Activated CD8-positive, alpha-beta T cell treated with anti-CD3 and anti-CD28 coated beads, Interleukin-2, amount 10 ng/mL, durations not matched to agents 7 days and 5 days (primary cell): ENCODE data around the gene CTNNA3. TPM values are rescaled to one million over a fixed set of nuclear protein-coding genes. Genes with fewer than 3 reads are reported as not detected.

Source experiments
- ATAC-seq: fragments of 150-1000 bp; cut with Tn5 transposase; one replicate; pipeline ENCODE4 v1.10.0; 2021; ENCODE audit warnings: moderate library complexity
- CTCF ChIA-PET: fragments of 350-600 bp; sonication (Branson Sonifier 250); formaldehyde crosslinking; loops from one replicate; lab custom pipeline; 2021; ENCODE audit warnings: antibody characterized with exemption; lab: Charles Lee
- POLR2A ChIA-PET: fragments of 350-600 bp; sonication (Branson Sonifier 250); formaldehyde crosslinking; loops from one replicate; lab custom pipeline; 2021; ENCODE audit warnings: antibody characterized with exemption; lab: Charles Lee
- DNase-seq: peaks from one replicate; pipeline ENCODE4 v3.0.0-alpha.2; 2020
- H3K27ac Mint-ChIP-seq: one replicate; pipeline ENCODE4 v1.8.0; 2021; ENCODE audit warnings: mild to moderate bottlenecking, mixed read lengths
- H3K27me3 Mint-ChIP-seq: one replicate; pipeline ENCODE4 v1.8.0; 2021; ENCODE audit warnings: low read depth, mixed read lengths
- H3K36me3 Mint-ChIP-seq: one replicate; pipeline ENCODE4 v1.8.0; 2021; ENCODE audit warnings: low read depth, mixed read lengths
- H3K4me1 Mint-ChIP-seq: one replicate; pipeline ENCODE4 v1.8.0; 2021; ENCODE audit warnings: low read depth, mixed read lengths
- H3K4me3 Mint-ChIP-seq: one replicate; pipeline ENCODE4 v1.8.0; 2021; ENCODE audit warnings: mild to moderate bottlenecking, mixed read lengths
- H3K9me3 Mint-ChIP-seq: one replicate; pipeline ENCODE4 v1.8.0; 2022; ENCODE audit warnings: mixed read lengths; ENCODE audit not compliant: insufficient read depth
- total RNA-seq, 2 experiments: library from RNA; stranded (reverse); gene quantifications; one replicate each; pipeline ENCODE4 v1.2.3, GENCODE V29; 2021

Gene CTNNA3
- total RNA-seq, 2 experiments from 2014 or later: 1.3 to 2.6 TPM

DNA sequence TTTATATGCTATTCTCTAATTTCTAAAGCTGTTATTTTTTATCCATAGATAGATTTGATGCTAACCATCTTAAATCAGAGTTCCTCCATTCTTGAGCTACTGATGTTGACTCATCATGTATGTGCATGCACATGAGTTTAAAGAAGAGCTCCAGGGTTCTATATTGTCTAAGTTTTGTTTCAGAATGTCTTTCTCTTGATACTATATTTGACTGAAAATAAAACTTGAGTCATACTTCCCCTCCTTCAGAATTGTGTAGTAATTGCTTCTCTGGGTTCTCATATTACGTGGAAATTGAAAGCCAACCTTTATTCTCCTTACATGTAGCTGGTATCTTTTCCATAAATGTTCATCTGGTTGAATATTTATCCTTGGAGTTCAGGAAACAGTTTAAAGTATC, 680.8 kb downstream of the CTNNA3 start:
- DNase-seq (no peak), ATAC-seq (no peak)
- H3K4me3 Mint-ChIP-seq: no peak overlapping the region
- H3K9me3 Mint-ChIP-seq: no peaks in the 10 kb centered on the region
- no peaks in the 10 kb centered on the region for H3K27me3 Mint-ChIP-seq
- POLR2A ChIA-PET: no interaction called here
- CTCF ChIA-PET: interaction anchor here (1.4 kb wide), 1 partner anchor 506 kb away, joined by 3 read pairs; no protein-coding TSS in a partner anchor
- H3K27ac Mint-ChIP-seq: no peak overlapping the region
- H3K36me3 Mint-ChIP-seq: no peaks in the 10 kb centered on the region
- H3K4me1 Mint-ChIP-seq: no peaks in the 10 kb centered on the region

DNA sequence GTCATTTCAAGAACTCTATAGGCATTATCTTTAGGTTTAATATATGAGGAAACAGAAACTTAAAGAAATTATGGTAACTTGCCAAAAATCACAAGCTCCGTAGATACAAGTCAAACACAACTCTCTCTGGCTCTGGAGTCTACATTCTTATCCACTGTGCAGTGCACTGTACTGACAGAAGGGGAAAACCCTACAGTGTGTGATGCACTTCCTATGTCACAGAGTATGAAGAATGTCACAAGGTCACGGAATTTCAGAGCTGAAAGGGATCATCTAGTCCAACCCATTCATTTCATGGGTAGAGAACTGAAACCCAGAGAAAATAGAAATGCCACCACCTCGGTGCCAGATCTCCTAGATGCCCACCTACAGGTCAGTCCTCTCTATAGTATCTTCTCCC, 684.0 kb downstream of the CTNNA3 start:
- no peak overlapping the region for H3K4me3 Mint-ChIP-seq
- H3K9me3 Mint-ChIP-seq: no peaks in the 10 kb centered on the region
- H3K36me3 Mint-ChIP-seq: no peaks in the 10 kb centered on the region
- ChIA-PET POLR2A (no interaction called here), CTCF (no interaction called here)
- ATAC-seq (no peak), DNase-seq (no peak)
- H3K27ac Mint-ChIP-seq: no peak overlapping the region
- no peaks in the 10 kb centered on the region for H3K4me1 Mint-ChIP-seq
- H3K27me3 Mint-ChIP-seq: no peaks in the 10 kb centered on the region

DNA sequence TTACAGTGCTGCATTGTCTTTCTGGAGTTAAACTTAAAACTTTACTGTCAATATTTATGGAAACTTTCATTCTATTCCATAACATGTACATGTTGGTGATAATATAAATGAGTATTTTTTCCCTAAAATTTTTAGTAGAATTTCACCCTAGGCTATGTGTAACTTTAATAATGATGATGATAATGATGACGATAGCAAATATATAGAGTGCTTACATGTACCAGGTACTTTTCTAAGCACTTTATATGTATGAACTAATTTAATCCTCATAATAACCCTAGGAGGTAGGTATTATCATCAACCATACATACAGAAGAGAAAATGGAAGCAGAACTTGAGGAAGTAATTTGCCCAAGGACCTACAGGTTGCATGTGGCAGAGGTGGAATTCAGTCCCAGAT, 684.5 kb downstream of the CTNNA3 start:
- no peak for DNase-seq
- ChIA-PET CTCF (no interaction called here), POLR2A (no interaction called here)
- H3K9me3 Mint-ChIP-seq: no peaks in the 10 kb centered on the region
- H3K27ac Mint-ChIP-seq: no peak overlapping the region
- no peaks in the 10 kb centered on the region for H3K4me1 Mint-ChIP-seq
- H3K27me3 Mint-ChIP-seq: no peaks in the 10 kb centered on the region
- no peak overlapping the region for H3K4me3 Mint-ChIP-seq
- no peak for ATAC-seq
- no peaks in the 10 kb centered on the region for H3K36me3 Mint-ChIP-seq

DNA sequence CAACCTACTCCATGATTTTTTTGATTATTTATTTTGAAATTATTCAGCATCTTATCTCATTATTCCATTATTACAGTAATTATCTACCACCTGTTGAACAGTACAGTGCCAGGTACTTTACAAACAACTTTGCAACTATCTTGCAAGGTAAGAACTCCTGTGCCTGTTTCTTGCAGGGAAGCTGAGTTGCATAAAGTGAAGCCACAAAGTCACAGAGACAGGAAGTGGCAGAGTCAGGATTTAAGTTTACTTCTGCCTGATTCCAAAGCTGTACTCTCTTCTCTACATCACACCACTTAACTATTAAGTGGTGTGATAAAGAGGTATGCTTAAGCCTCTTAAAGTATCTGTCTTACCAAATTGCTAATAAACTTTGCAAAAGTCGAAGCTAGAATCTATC, 690.0 kb downstream of the CTNNA3 start:
- ChIA-PET POLR2A (no interaction called here), CTCF (no interaction called here)
- no peak for ATAC-seq
- Mint-ChIP-seq H3K9me3 (no peaks in the 10 kb centered on the region), H3K36me3 (no peaks in the 10 kb centered on the region), H3K4me1 (no peaks in the 10 kb centered on the region), H3K4me3 (no peak overlapping the region), H3K27ac (no peak overlapping the region), H3K27me3 (no peaks in the 10 kb centered on the region)
- no peak for DNase-seq

DNA sequence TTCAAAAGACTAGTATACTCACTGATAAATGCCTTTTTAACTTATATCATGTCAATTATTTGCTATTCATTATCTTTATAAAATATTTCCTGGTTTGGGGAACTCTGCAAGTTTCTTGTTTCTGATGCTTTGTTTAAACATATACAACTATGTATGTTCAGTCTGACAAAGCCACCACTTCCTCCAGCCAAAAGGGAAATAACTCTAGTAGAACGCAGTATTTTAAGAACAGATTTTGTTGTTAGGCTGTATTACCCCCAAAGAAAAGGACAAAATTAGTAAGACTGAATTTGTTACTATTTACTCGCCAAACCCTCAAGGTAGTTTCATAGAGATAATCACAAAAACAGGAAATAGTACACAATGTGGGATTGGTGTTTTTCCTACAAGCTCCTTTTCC, 691.3 kb downstream of the CTNNA3 start:
- no peak overlapping the region for H3K27ac Mint-ChIP-seq
- no peak overlapping the region for H3K4me3 Mint-ChIP-seq
- ATAC-seq (no peak), DNase-seq (no peak)
- ChIA-PET CTCF (no interaction called here), POLR2A (no interaction called here)
- H3K9me3 Mint-ChIP-seq: no peaks in the 10 kb centered on the region
- H3K36me3 Mint-ChIP-seq: no peaks in the 10 kb centered on the region
- no peaks in the 10 kb centered on the region for H3K4me1 Mint-ChIP-seq
- no peaks in the 10 kb centered on the region for H3K27me3 Mint-ChIP-seq

DNA sequence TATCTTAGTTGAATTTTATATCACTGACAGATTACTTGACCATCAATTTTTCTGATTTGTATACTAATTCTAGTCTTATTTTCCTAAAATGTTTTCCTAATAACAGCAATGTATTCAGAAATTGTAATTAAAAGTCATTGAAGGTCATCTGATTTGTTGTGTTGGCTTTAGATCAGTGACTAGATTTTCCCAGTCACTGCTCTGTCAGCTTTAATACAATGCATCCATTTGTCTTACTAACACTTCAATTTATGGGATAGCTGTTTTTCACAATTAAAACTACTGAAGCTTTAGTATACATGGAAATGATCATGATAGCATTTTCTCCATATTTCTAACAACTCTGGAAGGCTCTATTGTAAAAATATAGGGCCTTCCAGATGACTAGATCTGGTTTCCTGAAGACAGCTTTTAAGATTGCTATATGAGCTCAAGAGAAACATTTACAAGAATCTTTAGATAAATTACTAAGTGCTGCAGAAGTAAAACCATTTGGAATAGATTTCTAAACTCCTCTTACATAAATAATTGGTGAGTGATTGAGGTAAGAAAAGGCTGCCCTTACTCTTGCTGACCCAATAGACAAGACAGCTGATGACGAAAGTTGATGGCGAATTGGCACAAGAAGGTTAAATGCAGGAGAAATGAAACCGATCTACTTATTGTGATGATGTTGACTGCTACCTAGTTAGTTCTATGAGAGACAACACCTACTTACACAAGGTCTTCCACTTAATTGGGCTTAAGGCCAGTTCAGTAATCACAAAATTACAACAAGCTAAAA, 696.0 kb downstream of the CTNNA3 start:
- ChIA-PET POLR2A (no interaction called here), CTCF (no interaction called here)
- Mint-ChIP-seq H3K9me3 (no peaks in the 10 kb centered on the region), H3K27me3 (no peaks in the 10 kb centered on the region), H3K27ac (no peak overlapping the region), H3K4me3 (no peak overlapping the region), H3K36me3 (no peaks in the 10 kb centered on the region), H3K4me1 (no peaks in the 10 kb centered on the region)
- DNase-seq (no peak), ATAC-seq (no peak)

DNA sequence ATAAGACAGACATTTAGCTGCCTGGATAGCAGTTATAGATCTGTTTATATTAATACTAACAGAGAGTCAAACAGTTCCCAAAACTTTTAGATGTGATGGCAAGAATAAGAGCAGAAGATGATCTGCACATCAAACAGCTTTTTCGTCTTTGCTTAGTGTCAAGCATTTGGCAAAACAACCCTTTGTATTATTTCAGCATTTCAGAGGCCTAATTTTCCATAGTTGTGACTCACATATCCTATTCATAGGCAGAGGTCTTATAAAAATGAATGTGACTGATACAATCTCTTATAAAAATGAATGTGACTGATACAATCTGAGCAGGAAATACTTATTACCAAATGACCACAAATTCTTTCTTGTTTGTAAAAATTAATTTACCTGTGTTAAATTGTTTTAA, 699.0 kb downstream of the CTNNA3 start:
- no peak for DNase-seq
- Mint-ChIP-seq H3K36me3 (no peaks in the 10 kb centered on the region), H3K27me3 (no peaks in the 10 kb centered on the region), H3K4me3 (no peak overlapping the region), H3K9me3 (no peaks in the 10 kb centered on the region), H3K4me1 (no peaks in the 10 kb centered on the region), H3K27ac (no peak overlapping the region)
- ChIA-PET CTCF (no interaction called here), POLR2A (no interaction called here)
- no peak for ATAC-seq

DNA sequence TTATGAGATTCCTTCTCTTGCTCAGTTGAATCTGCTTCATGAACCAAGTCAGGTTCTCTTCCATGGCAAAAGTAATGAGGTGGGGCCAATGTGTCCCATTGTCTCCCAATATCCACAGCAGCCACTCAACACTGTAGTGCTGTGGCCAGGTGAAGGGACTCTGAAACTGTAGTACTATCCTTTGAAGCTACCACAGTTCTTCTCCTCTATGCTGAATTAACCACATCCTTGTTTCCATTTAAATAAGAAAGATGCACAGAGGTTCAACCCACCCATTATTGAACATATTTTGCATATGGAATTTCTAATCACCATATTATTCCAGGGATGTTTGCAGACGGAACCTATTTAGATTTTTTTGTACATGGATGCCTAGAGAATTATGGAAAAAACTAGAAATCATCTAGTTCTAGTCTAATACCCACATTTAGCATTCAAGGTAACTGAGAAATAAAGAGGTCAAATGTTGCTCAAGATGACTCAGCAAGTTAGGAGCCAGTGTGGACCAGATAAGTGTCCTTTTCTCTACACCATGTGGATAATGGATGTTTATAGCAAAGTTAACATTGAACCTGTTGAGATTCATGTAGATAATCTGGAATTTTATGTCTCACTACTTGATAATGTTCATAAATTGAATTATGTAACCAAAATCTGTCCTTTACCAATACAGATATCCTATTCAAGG, 705.7 kb downstream of the CTNNA3 start:
- ATAC-seq: no peak
- Mint-ChIP-seq H3K9me3 (no peaks in the 10 kb centered on the region), H3K4me3 (no peak overlapping the region), H3K4me1 (no peaks in the 10 kb centered on the region), H3K27me3 (no peaks in the 10 kb centered on the region), H3K36me3 (no peaks in the 10 kb centered on the region), H3K27ac (no peak overlapping the region)
- no peak for DNase-seq
- POLR2A ChIA-PET: no interaction called here
- CTCF ChIA-PET: no interaction called here

DNA sequence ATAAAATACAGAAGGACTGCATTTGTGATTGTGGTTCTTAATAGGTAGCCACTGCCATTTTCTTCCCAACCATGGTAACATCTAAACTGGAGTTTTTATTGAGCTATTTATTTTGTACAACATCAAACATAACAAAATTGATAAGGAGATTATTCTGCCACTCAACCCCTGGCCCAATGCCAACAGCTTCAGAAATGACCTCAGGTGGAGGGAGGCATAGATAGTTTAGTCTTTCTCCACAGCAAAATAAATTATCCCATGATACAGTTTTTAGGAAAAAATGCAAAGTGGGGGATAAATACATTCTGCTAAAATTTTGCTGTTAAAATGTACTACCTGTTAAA, 712.5 kb downstream of the CTNNA3 start:
- no peak for ATAC-seq
- ChIA-PET CTCF (no interaction called here), POLR2A (no interaction called here)

DNA sequence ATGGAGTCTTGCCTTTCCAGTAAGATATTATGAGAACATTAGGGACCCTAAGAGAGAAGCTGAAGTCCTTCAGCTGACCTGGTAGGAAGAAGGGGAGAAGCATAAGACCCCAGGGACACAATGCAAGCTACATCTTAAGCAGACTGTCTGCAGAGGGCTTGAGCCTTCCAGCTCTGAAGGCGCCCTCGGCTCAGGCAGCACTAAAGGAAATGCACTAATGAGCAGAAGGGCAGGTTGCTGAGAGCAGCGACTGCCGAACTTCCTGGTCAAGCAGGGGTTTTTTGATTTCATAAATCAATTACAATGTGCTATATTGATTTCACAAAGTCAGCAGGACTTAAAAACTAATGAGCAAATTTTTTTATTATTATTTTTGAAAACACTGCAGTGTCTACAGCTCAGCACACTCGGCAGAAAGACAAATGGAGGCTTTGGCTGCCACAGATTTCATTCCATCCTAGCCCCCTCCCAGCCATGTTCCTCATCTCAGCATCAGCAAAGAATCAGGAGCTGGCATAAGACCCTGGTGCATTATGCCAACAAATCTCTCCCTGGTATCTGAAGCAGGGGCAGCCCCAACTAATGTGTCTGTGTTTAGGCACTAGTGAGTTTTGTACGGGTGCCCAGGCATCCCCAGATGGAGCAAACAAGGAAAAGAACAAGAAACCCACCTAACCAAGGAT, 713.1 kb downstream of the CTNNA3 start:
- Mint-ChIP-seq H3K36me3 (no peaks in the 10 kb centered on the region), H3K4me3 (no peak overlapping the region), H3K27me3 (no peaks in the 10 kb centered on the region), H3K9me3 (no peaks in the 10 kb centered on the region), H3K4me1 (no peaks in the 10 kb centered on the region), H3K27ac (no peak overlapping the region)
- ChIA-PET CTCF (interaction anchor here (0.6 kb wide), 1 partner anchor 335 kb away, joined by 5 read pairs; no protein-coding TSS in a partner anchor), POLR2A (no interaction called here)
- DNase-seq (no peak), ATAC-seq (no peak)

More for the DNA sequence above, 712.5 kb downstream of the CTNNA3 start:
- DNase-seq: no peak
- Mint-ChIP-seq H3K4me1 (no peaks in the 10 kb centered on the region), H3K9me3 (no peaks in the 10 kb centered on the region), H3K36me3 (no peaks in the 10 kb centered on the region), H3K27me3 (no peaks in the 10 kb centered on the region), H3K4me3 (no peak overlapping the region), H3K27ac (no peak overlapping the region)

DNA sequence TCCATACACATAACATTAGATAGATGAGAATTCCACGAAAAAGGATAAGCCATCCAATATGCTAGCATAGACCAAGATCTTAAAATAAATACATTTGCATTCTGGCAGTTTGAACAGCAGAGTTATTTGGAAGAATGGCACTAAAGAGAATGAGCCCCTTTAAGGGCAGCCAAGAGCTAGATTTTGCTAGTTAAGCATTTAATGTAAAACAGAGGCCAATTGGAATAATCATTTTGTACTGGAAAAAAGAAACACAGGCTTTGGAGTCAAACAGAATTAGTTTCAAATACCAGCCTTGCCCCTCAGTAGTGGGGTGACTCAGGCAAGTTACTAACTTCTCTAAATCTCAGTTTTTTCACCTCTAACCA, 714.0 kb downstream of the CTNNA3 start:
- no peak for DNase-seq

DNA sequence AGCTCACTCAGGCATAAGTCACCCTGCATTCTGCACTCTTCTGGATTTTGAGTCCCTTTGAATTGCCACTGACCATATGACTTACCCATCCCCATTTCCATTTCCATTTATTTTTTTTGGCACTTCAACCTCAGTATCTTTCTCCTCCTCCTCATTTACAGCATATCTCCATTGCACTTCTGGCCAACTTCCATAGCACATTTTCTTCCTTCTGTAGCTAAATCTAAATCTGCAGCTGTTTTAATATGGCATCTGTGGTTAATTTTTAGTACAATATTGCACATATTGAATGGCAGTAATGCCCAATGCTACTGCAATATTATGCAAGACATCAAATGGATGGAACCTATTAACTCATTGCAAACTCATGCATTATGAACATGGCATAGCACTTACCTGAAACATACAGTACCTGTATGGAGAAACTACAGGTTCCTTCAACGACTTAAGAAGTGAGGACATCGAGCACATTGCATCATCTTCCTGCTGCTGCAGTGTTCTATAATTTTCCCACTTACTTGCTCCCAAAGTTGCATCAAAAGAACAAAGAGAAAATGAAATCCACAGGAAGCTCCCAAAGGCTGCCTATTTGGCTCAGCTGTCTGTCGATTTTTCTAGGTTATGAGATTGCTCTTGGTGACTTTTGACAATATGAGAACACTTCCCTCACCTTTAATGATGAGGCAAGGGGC, 714.5 kb downstream of the CTNNA3 start:
- no peak for DNase-seq
- Mint-ChIP-seq H3K27ac (no peak overlapping the region), H3K4me3 (no peak overlapping the region), H3K27me3 (no peaks in the 10 kb centered on the region), H3K4me1 (no peaks in the 10 kb centered on the region), H3K36me3 (no peaks in the 10 kb centered on the region), H3K9me3 (peaks cover 3% of the 10 kb centered on the region)
- ATAC-seq: no peak
- CTCF ChIA-PET: no interaction called here
- POLR2A ChIA-PET: no interaction called here

More for the DNA sequence above, 714.0 kb downstream of the CTNNA3 start:
- ATAC-seq: no peak
- no peak overlapping the region for H3K27ac Mint-ChIP-seq
- ChIA-PET CTCF (no interaction called here), POLR2A (no interaction called here)
- no peaks in the 10 kb centered on the region for H3K4me1 Mint-ChIP-seq
- no peaks in the 10 kb centered on the region for H3K27me3 Mint-ChIP-seq
- no peaks in the 10 kb centered on the region for H3K36me3 Mint-ChIP-seq
- H3K4me3 Mint-ChIP-seq: no peak overlapping the region
- H3K9me3 Mint-ChIP-seq: no peaks in the 10 kb centered on the region
